Lung (tissue), 13 donors: ENCODE measurements around the gene TMEM245. TPM values are rescaled to one million over a fixed set of nuclear protein-coding genes. Genes with fewer than 3 reads are reported as not detected.

Source experiments
- ATAC-seq: fragments of 200-7000 bp; cut with Tn5 transposase; one replicate; pipeline ENCODE4 v1.9.1; 2020; ENCODE audit warnings: moderate number of reproducible peaks; ENCODE audit not compliant: insufficient read depth, low FRiP score
- DNase-seq, 3 donors: peaks; one replicate each; pipeline ENCODE4 v3.0.0-alpha.2; 2013 to 2017
- H3K27ac ChIP-seq, 2 donors: one replicate each; pipeline ENCODE4 v1.5.1; 2013; ENCODE audit warnings: mild to moderate bottlenecking in 2 of 2, moderate library complexity in 2 of 2, control low read depth in 1 of 2, inconsistent platforms in 1 of 2, low read depth in 1 of 2, low read length in 1 of 2
- H3K27me3 ChIP-seq, 3 donors: one replicate each; pipeline ENCODE4 v1.5.1; 2013; ENCODE audit warnings: low read length in 2 of 3; ENCODE audit not compliant: control insufficient read depth in 3 of 3, insufficient read depth in 3 of 3
- H3K36me3 ChIP-seq, 4 donors: one replicate each; pipeline ENCODE4 v1.5.1; 2013; ENCODE audit warnings: low read length in 4 of 4, mild to moderate bottlenecking in 1 of 4, moderate library complexity in 1 of 4; ENCODE audit not compliant: control insufficient read depth in 4 of 4, insufficient read depth in 4 of 4
- H3K4me1 ChIP-seq, 5 donors: one replicate each; pipeline ENCODE4 v1.5.1; 2013; ENCODE audit warnings: low read length in 5 of 5, mild to moderate bottlenecking in 2 of 5, moderate library complexity in 1 of 5; ENCODE audit not compliant: control insufficient read depth in 5 of 5, insufficient read depth in 5 of 5
- H3K4me3 ChIP-seq: one replicate; pipeline ENCODE4 v1.5.1; 2013; ENCODE audit warnings: mild to moderate bottlenecking, control low read depth, moderate library complexity
- H3K9ac ChIP-seq, 2 donors: one replicate each; pipeline ENCODE4 v1.5.1; 2013; ENCODE audit warnings: low read length in 2 of 2, control low read depth in 1 of 2; ENCODE audit not compliant: insufficient read depth in 1 of 2
- H3K9me3 ChIP-seq, 4 donors: one replicate each; pipeline ENCODE4 v1.5.1; 2013; ENCODE audit warnings: low read length in 3 of 4, mild to moderate bottlenecking in 1 of 4, moderate library complexity in 1 of 4; ENCODE audit not compliant: control insufficient read depth in 4 of 4, insufficient read depth in 3 of 4
- polyA plus RNA-seq, 2 donors: library from polyadenylated mRNA; stranded (reverse); fragments of 200-250 nt; gene quantifications; one replicate each; pipeline ENCODE4 v1.2.1, GENCODE V29; 2013
- small RNA-seq: library from RNA; depleted of rRNA; stranded (forward); fragments of <200 nt; gene quantifications from one replicate; pipeline ENCODE3, GENCODE V24; 2014; ENCODE audit warnings: low replicate concordance
- total RNA-seq, 2 donors: library from RNA; depleted of rRNA in 1 of 2; stranded (reverse); fragments of >200 nt in 1 of 2; gene quantifications; one replicate each; pipeline ENCODE4 v1.2.1, GENCODE V29; 2014 to 2021
- TF ChIP-seq, protein P1 (sequence below): IDR thresholded peaks from 2 replicates; pipeline ENCODE4 v1.5.1; 2012; ENCODE audit warnings: mild to moderate bottlenecking; ENCODE audit errors: control extremely low read depth, extremely low read depth
- donor health status: control.
- donor health status: control.
- donor health status: Bipolar disorder and iron deficiency.
- donor health status: healthy.
- donor health status: DM: yes; HTN: yes; CAD: no.

Gene TMEM245
- total and polyA plus RNA-seq, 4 donors = 15.0 to 137 (median 42.0) TPM

DNA sequence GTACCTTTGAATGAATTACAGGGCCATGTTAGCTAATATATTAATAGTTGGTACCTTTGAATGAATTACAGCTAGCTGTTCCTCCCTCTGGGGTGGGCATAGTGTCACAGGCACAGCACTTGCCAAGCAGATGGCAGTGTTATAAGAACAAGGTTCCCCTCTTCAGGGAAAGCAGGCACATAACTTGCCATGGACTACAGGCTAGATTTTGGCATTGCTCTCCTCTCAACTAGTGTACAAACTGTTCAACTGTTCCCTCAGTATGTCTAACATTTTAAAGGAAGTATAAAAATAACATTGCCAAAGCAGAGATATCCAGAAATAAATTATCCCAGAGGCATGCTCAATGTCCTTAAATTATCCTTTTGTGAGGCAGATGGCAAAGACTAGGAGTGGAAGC is 151.8 kb downstream of the TMEM245 start:
- H3K9ac ChIP-seq = no peak overlapping the region
- peaks cover 0 to 11% (median 10%) of the 10 kb centered on the region in 5 donors for H3K4me1 ChIP-seq
- TF ChIP-seq, protein P1, sequence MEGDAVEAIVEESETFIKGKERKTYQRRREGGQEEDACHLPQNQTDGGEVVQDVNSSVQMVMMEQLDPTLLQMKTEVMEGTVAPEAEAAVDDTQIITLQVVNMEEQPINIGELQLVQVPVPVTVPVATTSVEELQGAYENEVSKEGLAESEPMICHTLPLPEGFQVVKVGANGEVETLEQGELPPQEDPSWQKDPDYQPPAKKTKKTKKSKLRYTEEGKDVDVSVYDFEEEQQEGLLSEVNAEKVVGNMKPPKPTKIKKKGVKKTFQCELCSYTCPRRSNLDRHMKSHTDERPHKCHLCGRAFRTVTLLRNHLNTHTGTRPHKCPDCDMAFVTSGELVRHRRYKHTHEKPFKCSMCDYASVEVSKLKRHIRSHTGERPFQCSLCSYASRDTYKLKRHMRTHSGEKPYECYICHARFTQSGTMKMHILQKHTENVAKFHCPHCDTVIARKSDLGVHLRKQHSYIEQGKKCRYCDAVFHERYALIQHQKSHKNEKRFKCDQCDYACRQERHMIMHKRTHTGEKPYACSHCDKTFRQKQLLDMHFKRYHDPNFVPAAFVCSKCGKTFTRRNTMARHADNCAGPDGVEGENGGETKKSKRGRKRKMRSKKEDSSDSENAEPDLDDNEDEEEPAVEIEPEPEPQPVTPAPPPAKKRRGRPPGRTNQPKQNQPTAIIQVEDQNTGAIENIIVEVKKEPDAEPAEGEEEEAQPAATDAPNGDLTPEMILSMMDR = no peak
- peaks cover 5 to 20% (median 10%) of the 10 kb centered on the region in 4 donors for H3K36me3 ChIP-seq
- H3K27ac ChIP-seq = peak overlapping the region in 1 of 2 donors; percentile 46
- H3K9me3 ChIP-seq = no peaks in the 10 kb centered on the region
- H3K27me3 ChIP-seq = no peaks in the 10 kb centered on the region
- no peak overlapping the region for H3K4me3 ChIP-seq
- DNase-seq = no peak
- no peak for ATAC-seq

Small RNA genes within 50 kb of the gene (small RNA-seq; reads per million reads assigned to genes)
- gene MIR32 (6.0 reads per million, percentile 95 among the genes with 10 or more reads in this experiment), gene RF00019 (not detected)

Other genes with a start within 250 kb of the TMEM245 start
- gene ELP1, start 185.8 kb downstream of the TMEM245 start, total RNA-seq = 10 to 100 TPM; 20.9 to 39.3 TPM
- gene ELP1, start 185.8 kb downstream of the TMEM245 start, polyA plus RNA-seq = 10 to 100 TPM in 1 of 2 donors, 1 to 10 TPM in 1; 8.0 to 11.8 TPM
- 10 to 100 TPM; 15.2 to 15.9 TPM for gene ABITRAM, start 185.5 kb downstream of the TMEM245 start, total RNA-seq
- gene ABITRAM, start 185.5 kb downstream of the TMEM245 start, polyA plus RNA-seq = 10 to 100 TPM; 13.5 to 17.3 TPM
- gene CTNNAL1, start 106.4 kb downstream of the TMEM245 start, total RNA-seq = 10 to 100 TPM; 32.5 to 53.9 TPM
- 10 to 100 TPM; 20.6 to 41.5 TPM for gene CTNNAL1, start 106.4 kb downstream of the TMEM245 start, polyA plus RNA-seq
- gene FRRS1L, start 47.3 kb upstream of the TMEM245 start, total RNA-seq = 1 to 10 TPM in 1 of 2 donors, under 1 TPM in 1; 0.03 to 1.2 TPM
- under 1 TPM in 1 of 2 donors, not detected in 1; under 0.01 TPM for gene FRRS1L, start 47.3 kb upstream of the TMEM245 start, polyA plus RNA-seq
- gene EPB41L4B, start 201.1 kb upstream of the TMEM245 start, total RNA-seq = 10 to 100 TPM; 13.9 to 14.5 TPM
- 10 to 100 TPM in 1 of 2 donors, 1 to 10 TPM in 1; 6.0 to 10.4 TPM for gene EPB41L4B, start 201.1 kb upstream of the TMEM245 start, polyA plus RNA-seq